HCT116 (cell line): ENCODE data around the gene SCARF2. TPM values are rescaled to one million over a fixed set of nuclear protein-coding genes. Genes with fewer than 3 reads are reported as not detected.

Experiments used
- ATAC-seq: fragments of 200-7000 bp; cut with Tn5 transposase; 2 replicates; pipeline ENCODE4 v1.9.1; 2020; ENCODE audit warnings: mild to moderate bottlenecking, moderate library complexity
- BruUV-seq: library from RNA; stranded (reverse); fragments of 400-500 nt; replicated peaks from 2 replicates; lab custom pipeline; 2021; lab: Mats Ljungman, UMichigan
- CTCF ChIA-PET: fragments of 300-600 bp; sonication (Branson Sonifier 250); formaldehyde crosslinking; loops from one replicate; lab custom pipeline; 2021; ENCODE audit warnings: antibody characterized with exemption; lab: Charles Lee
- POLR2A ChIA-PET: fragments of 300-600, 350-600 bp; sonication (Branson Sonifier 250); formaldehyde crosslinking; loops from one replicate; lab custom pipeline; 2021; ENCODE audit warnings: antibody characterized with exemption; lab: Charles Lee
- RAD21 ChIA-PET, 2 experiments: fragments of 300-600 bp; sonication (Branson Sonifier 250); formaldehyde crosslinking; loops; one replicate each; lab custom pipeline; 2023; ENCODE audit warnings: low total read pairs in 2 of 2; ENCODE audit not compliant: uncharacterized antibody in 2 of 2, unreplicated experiment in 2 of 2, low non-redundant PET in 1 of 2; lab: Charles Lee
- DNase-seq: peaks from one replicate; pipeline ENCODE4 v3.0.0-alpha.2; 2010; ENCODE audit warnings: low read depth, low spot score
- H2AFZ ChIP-seq: fragments of 200-600 bp; shearing (Covaris generic), sonication (generic); 2 replicates; pipeline ENCODE4 v1.6.1; 2017; ENCODE audit warnings: low read depth, mixed run types, mixed read lengths, antibody characterized with exemption, low read length; ENCODE audit not compliant: poor library complexity, severe bottlenecking
- H3K27ac ChIP-seq: 2 replicates; pipeline ENCODE4 v1.5.1; 2012; ENCODE audit warnings: low read depth, low read length
- H3K27me3 ChIP-seq: fragments of 200-600 bp; sonication (generic); 2 replicates; pipeline ENCODE4 v1.6.1; 2016; ENCODE audit warnings: mixed run types, low read length, mixed read lengths; ENCODE audit not compliant: insufficient read depth
- H3K36me3 ChIP-seq, 2 experiments: fragments of 200-500 bp in 1 of 2; fragments of 200-600 bp in 1 of 2; sonication (Bioruptor generic) in 1 of 2; sonication (generic) in 1 of 2; 2 replicates each; pipeline versions ENCODE4 v1.5.1 to v1.6.1; 2014 to 2016; ENCODE audit warnings: low read length in 2 of 2, inconsistent platforms in 1 of 2, mixed read lengths in 1 of 2, mixed run types in 1 of 2; ENCODE audit not compliant: insufficient read depth in 2 of 2, control insufficient read depth in 1 of 2
- H3K4me1 ChIP-seq, 2 experiments: fragments of 200-600 bp in 1 of 2; sonication (generic) in 1 of 2; 2 replicates each; pipeline versions ENCODE4 v1.5.1 to v1.6.1; 2012 to 2017; ENCODE audit warnings: low read length in 2 of 2, inconsistent platforms in 1 of 2, mild to moderate bottlenecking in 1 of 2, mixed read lengths in 1 of 2, mixed run types in 1 of 2, moderate library complexity in 1 of 2; ENCODE audit not compliant: insufficient read depth in 2 of 2, control insufficient read depth in 1 of 2
- H3K4me2 ChIP-seq: fragments of 200-600 bp; sonication (generic); 2 replicates; pipeline ENCODE4 v1.6.1; 2017; ENCODE audit warnings: mixed run types, low read length, mixed read lengths
- H3K4me3 ChIP-seq, 2 experiments: fragments of 200-600 bp in 1 of 2; sonication (generic) in 1 of 2; replicated peaks in 1 of 2; 2 replicates each; pipeline ENCODE4 v1.5.1; 2011 to 2016; ENCODE audit warnings: low read length in 2 of 2, control low read depth in 1 of 2, low read depth in 1 of 2, mild to moderate bottlenecking in 1 of 2, mixed read lengths in 1 of 2, mixed run types in 1 of 2
- H3K79me2 ChIP-seq: fragments of 200-600 bp; sonication (generic); 2 replicates; pipeline ENCODE4 v1.6.1; 2017; ENCODE audit warnings: mild to moderate bottlenecking, mixed run types, low read length, moderate library complexity, mixed read lengths; ENCODE audit not compliant: insufficient read depth
- H3K9ac ChIP-seq: fragments of 200-600 bp; sonication (generic); 2 replicates; pipeline ENCODE4 v1.6.1; 2016; ENCODE audit warnings: low read length, mixed read lengths
- H3K9me2 ChIP-seq: fragments of 200-600 bp; sonication (generic), shearing (Covaris generic); 2 replicates; pipeline ENCODE4 v1.6.1; 2017; ENCODE audit warnings: mixed run types, mild to moderate bottlenecking, moderate library complexity; ENCODE audit not compliant: insufficient read depth
- H3K9me3 ChIP-seq, 2 experiments: fragments of 200-500 bp in 1 of 2; fragments of 200-600 bp in 1 of 2; sonication (Bioruptor generic) in 1 of 2; sonication (generic) in 1 of 2; 2 replicates each; pipeline ENCODE4 v1.6.1; 2014 to 2017; ENCODE audit warnings: low read length in 2 of 2, mixed read lengths in 2 of 2, inconsistent platforms in 1 of 2, low read depth in 1 of 2, mild to moderate bottlenecking in 1 of 2, mixed run types in 1 of 2, moderate library complexity in 1 of 2; ENCODE audit not compliant: control insufficient read depth in 1 of 2, insufficient read depth in 1 of 2
- H4K20me1 ChIP-seq: fragments of 200-600 bp; sonication (generic), shearing (Covaris generic); 2 replicates; pipeline ENCODE4 v1.6.1; 2017; ENCODE audit warnings: mixed run types, mild to moderate bottlenecking, moderate library complexity; ENCODE audit not compliant: insufficient read depth
- ATF3 ChIP-seq: IDR thresholded peaks from 2 replicates; pipeline ENCODE4 v1.6.1; 2012
- CBX3 ChIP-seq: IDR thresholded peaks from 2 replicates; pipeline ENCODE4 v1.6.1; 2012; ENCODE audit warnings: low read depth
- EZH2 ChIP-seq: fragments of 200-600 bp; sonication (generic); IDR thresholded peaks from 2 replicates; pipeline ENCODE4 v1.6.1; 2017; ENCODE audit warnings: antibody characterized with exemption, mixed run types
- EZH2phosphoT487 ChIP-seq: fragments of 200-600 bp; IDR thresholded peaks from 2 replicates; pipeline ENCODE4 v1.6.1; 2018; ENCODE audit warnings: antibody characterized with exemption, borderline replicate concordance
- JUND ChIP-seq: IDR thresholded peaks from 2 replicates; pipeline ENCODE4 v1.6.1; 2012
- POLR2A ChIP-seq: IDR thresholded peaks from 2 replicates; pipeline ENCODE4 v1.7.0; 2011; ENCODE audit warnings: borderline replicate concordance; ENCODE audit not compliant: insufficient read depth, insufficient read length; ENCODE audit errors: extremely low read depth
- RAD21 ChIP-seq: IDR thresholded peaks from 2 replicates; pipeline ENCODE4 v1.6.1; 2012; ENCODE audit warnings: low read depth, mild to moderate bottlenecking
- REST ChIP-seq: IDR thresholded peaks from 2 replicates; pipeline ENCODE4 v1.6.1; 2012; ENCODE audit warnings: low read depth
- SIN3A ChIP-seq: IDR thresholded peaks from 2 replicates; pipeline ENCODE4 v1.6.1; 2012; ENCODE audit warnings: low read depth
- SP1 ChIP-seq: IDR thresholded peaks from 2 replicates; pipeline ENCODE4 v1.6.1; 2012; ENCODE audit warnings: low read depth
- TCF7L2 ChIP-seq: IDR thresholded peaks from 2 replicates; pipeline ENCODE4 v1.7.0; 2011; ENCODE audit warnings: borderline replicate concordance, inconsistent platforms; ENCODE audit not compliant: insufficient read depth, insufficient read length; ENCODE audit errors: extremely low read depth
- YY1 ChIP-seq: IDR thresholded peaks from 2 replicates; pipeline ENCODE4 v1.6.1; 2011; ENCODE audit warnings: low read length, low read depth, moderate library complexity, mild to moderate bottlenecking; ENCODE audit not compliant: insufficient replicate concordance; ENCODE audit errors: extremely low read depth
- ZFX ChIP-seq: fragments of 450-650 bp; IDR thresholded peaks from 2 replicates; pipeline ENCODE4 v1.6.1; 2017
- ZNF274 ChIP-seq: fragments of 200-500 bp; sonication (Bioruptor generic); IDR thresholded peaks from 2 replicates; pipeline ENCODE4 v1.6.1; 2014; ENCODE audit warnings: mild to moderate bottlenecking, low read depth, low read length, inconsistent platforms
- intact Hi-C: fragments of 100-400 bp; cut with micrococcal nuclease; formaldehyde crosslinking; loops from 2 replicates; pipeline ENCODE4 v1.10.0; 2022
- total RNA-seq: library from RNA; stranded (reverse); gene quantifications from one replicate; pipeline ENCODE4 v1.2.1, GENCODE V29; 2021; ENCODE audit not compliant: unreplicated experiment
- TF ChIP-seq, protein P1 (sequence below): IDR thresholded peaks from 2 replicates; pipeline ENCODE4 v1.6.1; 2011; ENCODE audit warnings: mild to moderate bottlenecking, low read length, moderate library complexity; ENCODE audit not compliant: insufficient replicate concordance; ENCODE audit errors: extremely low read depth

Gene SCARF2
- total RNA-seq, 1 experiment from 2014 or later = 2.5 TPM

- Histone ChIP-seq H4K20me1 (no peaks in the 10 kb centered on the region), H3K4me3 (no peak overlapping the region), H3K27ac (no peak overlapping the region), H2AFZ (no peak overlapping the region), H3K9me2 (no peaks in the 10 kb centered on the region), H3K4me2 (no peak overlapping the region), H3K36me3 (no peaks in the 10 kb centered on the region; a peak in 1 of 4 replicates), H3K79me2 (no peaks in the 10 kb centered on the region), H3K27me3 (no peaks in the 10 kb centered on the region), H3K4me1 (no peaks in the 10 kb centered on the region), H3K9ac (no peak overlapping the region), H3K9me3 (no peaks in the 10 kb centered on the region)
- POLR2A ChIA-PET = no interaction called here
- no TSS peak for BruUV-seq
- intact Hi-C loops = no loop called here
- TF ChIP-seq EZH2 (no peak), POLR2A (no peak), ATF3 (no peak), ZFX (no peak), REST (no peak), TCF7L2 (no peak), CBX3 (no peak), SP1 (no peak), ZNF274 (no peak), SIN3A (no peak), JUND (no peak), EZH2phosphoT487 (no peak), YY1 (no peak), RAD21 (no peak)
- TF ChIP-seq, protein P1, sequence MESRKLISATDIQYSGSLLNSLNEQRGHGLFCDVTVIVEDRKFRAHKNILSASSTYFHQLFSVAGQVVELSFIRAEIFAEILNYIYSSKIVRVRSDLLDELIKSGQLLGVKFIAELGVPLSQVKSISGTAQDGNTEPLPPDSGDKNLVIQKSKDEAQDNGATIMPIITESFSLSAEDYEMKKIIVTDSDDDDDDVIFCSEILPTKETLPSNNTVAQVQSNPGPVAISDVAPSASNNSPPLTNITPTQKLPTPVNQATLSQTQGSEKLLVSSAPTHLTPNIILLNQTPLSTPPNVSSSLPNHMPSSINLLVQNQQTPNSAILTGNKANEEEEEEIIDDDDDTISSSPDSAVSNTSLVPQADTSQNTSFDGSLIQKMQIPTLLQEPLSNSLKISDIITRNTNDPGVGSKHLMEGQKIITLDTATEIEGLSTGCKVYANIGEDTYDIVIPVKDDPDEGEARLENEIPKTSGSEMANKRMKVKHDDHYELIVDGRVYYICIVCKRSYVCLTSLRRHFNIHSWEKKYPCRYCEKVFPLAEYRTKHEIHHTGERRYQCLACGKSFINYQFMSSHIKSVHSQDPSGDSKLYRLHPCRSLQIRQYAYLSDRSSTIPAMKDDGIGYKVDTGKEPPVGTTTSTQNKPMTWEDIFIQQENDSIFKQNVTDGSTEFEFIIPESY = no peak
- ATAC-seq (peak; percentile 22; the same call in 1 of the 2 replicates), DNase-seq (no peak)
- CTCF ChIA-PET = interaction anchor here (0.6 to 2.3 kb wide), 2 partner anchors 16 to 55 kb away, joined by 3 to 5 read pairs; no protein-coding TSS in a partner anchor
- RAD21 ChIA-PET = no interaction called here
Measured at GRCh38 chr22:20472629-20473442, 35.2 kb upstream of the SCARF2 start.
